RKO (cell line): ENCODE results near the gene SUPT6H.
"Not testable (repeated sequence)": the region's sequence is repeated elsewhere in the genome, so short reads cannot be mapped to it uniquely, and the experiment has no call there.

Experiments
- DNase-seq: peaks from one replicate; pipeline ENCODE4 v3.0.0-alpha.2; 2016; ENCODE audit warnings: low spot score

The SUPT6H gene

GRCh38 chr17:28648698-28649097, 13.3 kb upstream of the SUPT6H start:
- no peak for DNase-seq

GRCh38 chr17:28655160-28655559, 6.8 kb upstream of the SUPT6H start:
- DNase-seq, result no peak

DNA sequence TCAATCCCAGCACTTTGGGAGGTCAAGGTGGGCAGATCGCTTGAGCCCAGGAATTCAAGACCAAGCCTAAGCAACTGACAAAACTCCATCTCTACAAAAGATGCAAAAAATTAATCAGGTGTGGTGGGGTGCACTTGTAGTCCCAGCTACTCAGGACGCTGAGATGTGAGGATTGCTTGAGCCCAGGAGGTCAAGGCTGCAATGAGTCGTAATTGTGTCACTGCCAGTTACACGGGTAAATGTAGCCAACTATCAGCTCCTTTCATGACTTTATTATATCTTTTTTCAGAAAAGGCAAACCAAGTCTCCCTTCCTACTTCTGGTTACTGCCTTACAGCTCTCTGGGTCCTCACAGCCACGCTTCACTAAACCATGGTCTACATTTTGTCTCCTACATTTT, 4.2 kb upstream of the SUPT6H start:
- peak; percentile 64 for DNase-seq

- DNase-seq, result not testable (repeated sequence)
Measured at GRCh38 chr17:28658342-28658741, 3.7 kb upstream of the SUPT6H start.

GRCh38 chr17:28658766-28659496, 3.1 kb upstream of the SUPT6H start:
- DNase-seq, result not testable (repeated sequence)

DNA sequence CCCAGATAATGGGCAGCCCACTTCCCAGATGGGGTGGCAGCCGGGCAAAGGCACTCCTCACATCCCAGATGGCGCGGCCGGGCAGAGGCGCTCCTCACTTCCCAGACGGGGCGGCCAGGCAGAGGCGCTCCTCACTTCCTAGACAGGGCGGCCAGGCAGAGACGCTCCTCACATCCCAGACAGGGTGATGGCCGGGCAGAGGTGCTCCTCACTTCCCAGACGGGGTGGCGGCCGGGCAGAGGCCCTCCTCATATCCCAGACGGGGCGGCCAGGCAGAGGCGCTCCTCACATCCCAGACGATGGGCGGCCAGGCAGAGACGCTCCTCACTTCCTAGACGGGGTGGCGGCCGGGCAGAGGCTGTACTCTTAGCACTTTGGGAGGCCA, 2.5 kb upstream of the SUPT6H start:
- DNase-seq, result not testable (repeated sequence)

- no peak for DNase-seq
Measured at GRCh38 chr17:28662527-28662829, 473 bp downstream of the SUPT6H start.

GRCh38 chr17:28663723-28664122, 1.7 kb downstream of the SUPT6H start:
- no peak for DNase-seq

DNA sequence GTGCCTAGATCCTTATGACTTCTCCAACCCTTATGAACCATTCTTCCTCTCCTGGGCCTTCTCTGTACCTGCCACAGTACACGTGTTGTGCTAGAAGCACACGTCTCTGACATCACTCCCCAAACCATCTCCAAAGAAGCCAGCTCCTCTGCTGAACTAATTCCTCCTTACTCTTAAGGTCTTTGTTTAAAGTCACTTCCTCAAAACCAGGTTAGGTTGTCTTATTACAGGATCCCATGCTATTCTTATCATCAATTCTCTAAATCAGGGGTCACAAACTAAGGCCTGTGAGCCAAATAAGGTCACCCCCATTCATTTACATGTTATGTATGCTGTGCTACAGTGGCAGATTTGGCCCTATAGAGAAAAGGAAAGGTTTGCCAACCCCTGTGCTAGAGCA, 4.0 kb downstream of the SUPT6H start:
- no peak for DNase-seq

GRCh38 chr17:28667870-28668269, 5.9 kb downstream of the SUPT6H start:
- DNase-seq, result no peak

- DNase-seq, result no peak
Measured at GRCh38 chr17:28669918-28670317, 7.9 kb downstream of the SUPT6H start.

DNA sequence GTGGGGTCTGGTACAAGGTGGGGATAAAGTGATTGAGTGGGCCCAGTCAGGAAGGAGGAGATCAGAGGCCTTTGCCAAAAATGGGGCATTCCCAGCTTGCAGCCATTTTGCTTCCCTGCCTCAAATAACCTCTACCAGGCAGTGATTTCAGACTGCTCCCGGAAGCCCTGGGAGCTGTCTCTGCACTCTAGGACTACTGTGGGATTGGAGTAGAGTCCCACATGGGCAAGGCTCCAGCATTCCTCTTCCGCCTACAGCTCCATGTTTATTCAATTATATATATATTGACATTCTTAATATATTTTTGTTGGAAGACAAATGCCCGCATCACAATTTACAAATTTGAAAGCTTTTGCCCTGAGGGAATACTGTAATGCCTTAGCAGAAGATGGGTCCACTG, 13.5 kb downstream of the SUPT6H start:
- no peak for DNase-seq

- DNase-seq, result no peak
Measured at GRCh38 chr17:28675980-28676379, 14.0 kb downstream of the SUPT6H start.

DNA sequence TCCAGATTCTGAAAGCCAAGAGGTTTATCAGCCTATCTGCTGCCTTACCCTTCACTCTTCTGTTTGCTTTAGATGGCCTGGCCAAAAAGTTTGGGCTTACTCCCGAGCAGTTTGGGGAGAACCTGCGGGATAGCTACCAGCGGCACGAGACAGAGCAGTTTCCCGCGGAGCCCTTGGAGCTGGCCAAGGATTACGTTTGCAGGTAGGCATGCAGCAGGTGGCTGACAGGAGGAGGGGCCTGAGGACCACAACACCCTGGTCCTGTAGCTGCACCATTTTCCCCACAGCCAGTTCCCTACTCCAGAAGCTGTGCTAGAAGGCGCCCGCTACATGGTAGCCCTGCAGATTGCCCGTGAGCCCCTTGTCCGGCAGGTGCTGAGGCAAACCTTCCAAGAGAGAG, 20.6 kb downstream of the SUPT6H start:
- no peak for DNase-seq

- DNase-seq, result peak; percentile 49
Measured at GRCh38 chr17:28684963-28685362, 23.0 kb downstream of the SUPT6H start.

DNA sequence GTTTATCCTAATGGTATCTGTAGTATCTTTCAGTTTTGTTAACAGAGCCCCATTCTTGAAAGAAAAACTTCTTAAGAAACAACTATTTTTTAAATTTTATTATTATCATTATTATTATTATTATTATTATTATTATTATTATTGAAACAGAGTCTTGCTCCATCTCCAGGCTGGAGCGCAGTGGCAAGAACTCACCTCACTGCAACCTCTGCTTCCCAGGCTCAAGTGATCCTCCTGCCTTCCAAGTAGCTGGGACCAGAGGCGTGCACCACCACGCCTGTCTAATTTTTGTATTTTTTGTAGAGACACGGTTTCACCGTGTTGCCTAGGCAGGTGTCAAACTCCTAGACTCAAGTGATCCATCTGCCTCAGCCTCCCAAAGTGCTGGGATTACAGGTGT, 23.4 kb downstream of the SUPT6H start:
- no peak for DNase-seq

DNA sequence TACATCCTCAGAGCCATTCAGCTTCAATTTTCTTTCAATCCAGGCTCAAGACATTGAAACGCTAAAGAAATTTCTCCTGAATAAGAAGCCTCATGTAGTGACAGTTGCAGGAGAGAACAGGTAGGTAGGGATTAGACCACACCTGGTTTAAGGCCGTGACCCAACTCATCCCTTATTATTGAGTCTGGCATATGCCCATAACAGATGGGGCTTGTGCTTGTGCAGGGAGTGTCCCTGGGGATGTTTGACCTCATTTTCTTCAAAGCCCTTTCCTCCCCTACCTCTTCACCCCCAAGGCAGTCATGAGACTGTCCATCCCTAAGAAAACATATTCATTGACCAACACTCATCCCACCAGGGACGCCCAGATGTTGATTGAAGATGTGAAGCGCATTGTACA, 24.3 kb downstream of the SUPT6H start:
- DNase-seq, result no peak

DNA sequence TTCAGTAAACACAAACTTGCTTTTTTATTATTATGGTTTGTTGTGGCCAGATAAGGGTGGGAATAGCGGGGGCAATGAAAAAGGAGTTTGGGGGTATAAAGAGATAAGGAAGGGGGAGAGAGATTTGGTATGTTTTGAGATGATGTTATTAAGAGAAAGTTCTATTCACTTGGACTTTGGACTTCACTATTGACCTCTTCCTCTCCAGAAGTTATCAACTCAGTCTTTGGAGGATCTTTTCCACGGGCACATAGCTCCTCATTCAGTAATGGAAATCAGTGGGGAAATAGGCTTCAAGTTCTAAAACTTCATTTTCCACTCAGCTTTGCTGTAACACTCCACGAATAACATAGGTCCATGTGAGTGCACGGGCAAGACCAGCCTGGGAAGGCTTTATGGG, 26.5 kb downstream of the SUPT6H start:
- no peak for DNase-seq

GRCh38 chr17:28689011-28689410, 27.0 kb downstream of the SUPT6H start:
- no peak for DNase-seq

- DNase-seq, result no peak
Measured at GRCh38 chr17:28693869-28694268, 31.9 kb downstream of the SUPT6H start.

DNA sequence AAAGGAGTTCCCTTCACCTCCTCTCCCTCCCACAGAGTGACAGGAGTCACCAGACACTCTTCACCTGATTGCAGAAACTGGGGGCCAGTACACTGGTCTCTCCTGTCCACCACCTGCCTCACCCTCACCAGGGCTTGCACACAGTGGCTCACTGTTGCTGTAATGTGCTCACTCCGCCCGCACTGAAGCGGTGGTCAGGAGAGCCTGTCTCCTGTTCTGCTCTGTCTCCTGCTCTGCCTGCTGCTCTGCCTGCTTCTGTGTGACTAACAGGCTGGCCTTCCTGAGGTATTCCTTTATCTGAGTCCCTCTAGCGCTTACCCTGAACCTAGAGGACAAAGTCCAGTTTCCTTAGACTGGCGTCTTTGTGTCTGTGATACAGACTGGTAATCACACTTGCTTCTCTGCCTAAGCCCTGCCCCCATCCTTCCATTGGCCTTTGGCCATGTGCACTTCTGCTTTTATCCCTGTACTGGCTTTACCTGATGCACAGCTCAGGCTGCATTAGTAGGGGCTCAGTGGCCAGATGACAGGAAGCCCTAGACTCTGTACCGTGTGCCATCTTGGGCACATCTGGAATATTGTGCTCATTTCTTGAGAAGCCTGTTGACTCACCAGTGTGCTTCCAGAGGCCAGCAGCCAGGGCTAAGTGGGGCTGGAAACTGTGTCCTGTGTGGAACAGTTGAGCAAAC, 36.4 kb downstream of the SUPT6H start:
- DNase-seq, result no peak

DNA sequence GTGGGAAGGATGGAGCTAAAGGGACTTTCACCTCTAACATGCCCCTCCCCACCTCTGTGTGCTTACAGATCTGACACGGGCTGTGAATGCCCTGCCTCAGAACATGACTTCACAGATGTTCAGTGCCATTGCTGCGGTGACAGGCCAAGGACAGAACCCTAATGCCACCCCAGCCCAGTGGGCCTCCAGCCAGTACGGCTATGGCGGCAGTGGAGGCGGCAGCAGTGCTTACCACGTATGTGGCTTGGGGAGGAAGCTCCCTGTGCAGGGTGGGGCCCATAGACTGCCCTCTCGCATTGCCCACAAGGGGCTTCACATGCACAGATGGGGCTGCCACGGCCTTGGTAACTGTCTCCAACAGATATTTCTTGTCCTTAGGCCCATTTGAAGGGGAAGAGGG, 38.3 kb downstream of the SUPT6H start:
- DNase-seq, result no peak

DNA sequence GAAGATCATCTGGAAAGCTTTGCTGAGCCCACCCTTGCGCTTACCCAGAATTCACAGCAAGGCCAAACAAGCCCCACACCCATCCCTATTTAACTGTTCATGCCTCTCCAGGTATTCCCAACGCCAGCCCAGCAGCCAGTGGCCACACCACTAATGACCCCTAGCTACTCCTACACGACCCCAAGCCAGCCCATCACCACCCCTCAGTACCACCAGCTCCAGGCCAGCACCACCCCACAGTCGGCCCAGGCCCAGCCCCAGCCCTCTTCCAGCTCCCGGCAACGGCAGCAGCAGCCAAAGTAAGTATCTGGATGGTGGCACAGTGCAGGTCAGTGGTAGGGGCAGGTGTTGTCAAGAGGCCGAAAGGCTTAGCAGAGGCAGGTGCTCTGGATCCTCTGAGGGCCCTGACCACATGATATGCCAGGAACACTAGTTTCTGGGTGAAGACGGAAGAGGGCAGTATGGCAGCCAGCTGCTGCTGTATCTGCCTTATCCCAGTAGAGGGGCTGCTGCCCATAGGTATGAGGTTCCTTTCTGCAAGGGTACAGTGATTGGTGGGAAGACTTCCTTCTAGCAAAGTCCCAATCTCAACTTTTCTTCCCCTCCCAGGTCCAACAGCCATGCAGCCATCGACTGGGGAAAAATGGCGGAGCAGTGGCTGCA, 39.0 kb downstream of the SUPT6H start:
- no peak for DNase-seq
